Cerebellar cortex (tissue), 1 donor: ENCODE measurements around the gene SULT4A1.
A peak's percentile ranks its signal among the peaks of the same experiment; 100 is the strongest.
"Not testable (repeated sequence)": the region's sequence is repeated elsewhere in the genome, so short reads cannot be mapped to it uniquely, and the experiment has no call there.

Source experiments
- DNase-seq: peaks from one replicate; pipeline ENCODE4 v3.0.0-alpha.2; 2015; ENCODE audit warnings: low spot score

SULT4A1 gene

GRCh38 chr22:43886231-43886630 lies 23.9 kb upstream of the SULT4A1 start:
- no peak for DNase-seq

GRCh38 chr22:43885786-43886185 lies 23.5 kb upstream of the SULT4A1 start:
- DNase-seq = no peak

GRCh38 chr22:43885319-43885671 lies 23.0 kb upstream of the SULT4A1 start:
- no peak for DNase-seq

GRCh38 chr22:43884600-43885318 lies 22.4 kb upstream of the SULT4A1 start:
- DNase-seq = peak; percentile 52

- no peak for DNase-seq
These were observed 21.6 kb upstream of the SULT4A1 start for GRCh38 chr22:43883719-43884415.

- DNase-seq = peak; percentile 64
These were observed 20.8 kb upstream of the SULT4A1 start for GRCh38 chr22:43883012-43883661.

- DNase-seq = no peak
These were observed 19.9 kb upstream of the SULT4A1 start for GRCh38 chr22:43882122-43882767.

GRCh38 chr22:43881091-43882061 lies 19.1 kb upstream of the SULT4A1 start:
- no peak for DNase-seq

- DNase-seq = no peak
These were observed 18.3 kb upstream of the SULT4A1 start for GRCh38 chr22:43880541-43880991.

- DNase-seq = no peak
These were observed 17.7 kb upstream of the SULT4A1 start for GRCh38 chr22:43879901-43880540.

GRCh38 chr22:43878831-43879550 lies 16.7 kb upstream of the SULT4A1 start:
- no peak for DNase-seq

GRCh38 chr22:43878079-43878795 lies 15.9 kb upstream of the SULT4A1 start:
- DNase-seq = no peak

- DNase-seq = no peak
These were observed 14.7 kb upstream of the SULT4A1 start for GRCh38 chr22:43876866-43877509.

GRCh38 chr22:43869799-43870198 lies 7.5 kb upstream of the SULT4A1 start:
- DNase-seq = no peak

GRCh38 chr22:43869001-43869400 lies 6.7 kb upstream of the SULT4A1 start:
- not testable (repeated sequence) for DNase-seq

- DNase-seq = peak; percentile 14
These were observed 5.7 kb upstream of the SULT4A1 start for GRCh38 chr22:43867839-43868635.

- no peak for DNase-seq
These were observed 529 bp upstream of the SULT4A1 start for GRCh38 chr22:43862882-43863202.

GRCh38 chr22:43861529-43861928 lies 784 bp downstream of the SULT4A1 start:
- DNase-seq = no peak
